NCI-H2107 treated with DMSO at 0.1 percent for 48 hours (cell line): ENCODE results near the gene FOSL1.
A peak's percentile ranks its signal among the peaks of the same experiment; 100 is the strongest.

Source experiments
- DNase-seq: peaks from one replicate; lab custom pipeline; 2025; ENCODE audit not compliant: unreplicated experiment; lab: John Stamatoyannopoulos, UW

The FOSL1 gene

GRCh38 chr11:65919573-65920371, 19.6 kb upstream of the FOSL1 start:
- no peak for DNase-seq

- peak; percentile 89 for DNase-seq
Observed at GRCh38 chr11:65919141-65919572, 19.0 kb upstream of the FOSL1 start, which contains the start of gene DRAP1. Gene DRAP1, plus strand, starts transcription at chr11:65919426. Its CDS starts 76 bp downstream, at chr11:65919502.

DNA sequence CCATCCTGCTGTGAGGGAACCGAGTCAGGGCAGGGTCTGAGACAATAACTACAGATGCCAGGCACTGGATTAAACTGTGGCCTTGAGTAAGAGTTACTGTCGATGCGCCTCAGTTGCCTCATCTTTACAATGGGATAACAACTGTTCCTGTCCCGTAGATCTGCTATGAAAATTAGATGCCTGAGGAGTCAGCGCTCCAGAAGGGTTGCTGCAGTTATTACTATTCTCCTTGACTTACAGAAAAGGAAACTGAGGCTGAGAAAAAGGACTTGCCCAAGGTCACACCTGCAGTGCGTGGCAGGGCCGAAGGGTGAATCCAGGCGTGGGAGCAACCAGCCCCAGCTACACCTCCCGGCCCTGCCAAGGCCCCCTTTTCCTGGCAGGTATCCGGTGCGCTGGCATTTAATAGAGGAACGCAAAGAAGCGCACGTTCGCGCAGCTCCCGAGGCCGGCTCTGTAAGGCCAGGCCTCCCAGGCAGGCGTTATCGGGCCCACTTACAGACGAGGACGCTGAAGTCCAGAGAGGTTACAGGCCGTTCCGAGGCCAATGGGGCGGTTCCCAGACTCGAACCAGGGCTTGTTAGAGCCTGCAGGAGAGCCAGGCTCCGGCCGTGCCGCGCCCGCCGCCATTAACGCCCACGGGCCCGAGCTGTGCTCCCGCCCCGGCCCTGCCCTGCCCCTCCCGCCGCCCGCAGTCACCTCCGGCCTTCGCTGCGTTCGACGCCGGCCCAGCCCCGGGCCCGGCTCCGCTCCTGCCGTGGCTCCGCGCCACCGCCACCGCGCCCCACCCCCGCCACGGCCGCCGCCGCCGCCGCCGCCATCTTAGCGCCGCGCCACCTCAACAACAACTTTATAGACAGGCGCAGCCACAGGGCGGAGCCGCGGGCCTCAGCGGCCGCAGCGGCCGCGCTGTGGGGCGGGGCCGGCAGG, 18.3 kb upstream of the FOSL1 start, which contains the start of gene C11orf68:
Gene C11orf68, minus strand, starts transcription at position 852 of the 930 bp plus-strand sequence. Its CDS starts 31 bp downstream, at position 821.
- DNase-seq: no peak

DNA sequence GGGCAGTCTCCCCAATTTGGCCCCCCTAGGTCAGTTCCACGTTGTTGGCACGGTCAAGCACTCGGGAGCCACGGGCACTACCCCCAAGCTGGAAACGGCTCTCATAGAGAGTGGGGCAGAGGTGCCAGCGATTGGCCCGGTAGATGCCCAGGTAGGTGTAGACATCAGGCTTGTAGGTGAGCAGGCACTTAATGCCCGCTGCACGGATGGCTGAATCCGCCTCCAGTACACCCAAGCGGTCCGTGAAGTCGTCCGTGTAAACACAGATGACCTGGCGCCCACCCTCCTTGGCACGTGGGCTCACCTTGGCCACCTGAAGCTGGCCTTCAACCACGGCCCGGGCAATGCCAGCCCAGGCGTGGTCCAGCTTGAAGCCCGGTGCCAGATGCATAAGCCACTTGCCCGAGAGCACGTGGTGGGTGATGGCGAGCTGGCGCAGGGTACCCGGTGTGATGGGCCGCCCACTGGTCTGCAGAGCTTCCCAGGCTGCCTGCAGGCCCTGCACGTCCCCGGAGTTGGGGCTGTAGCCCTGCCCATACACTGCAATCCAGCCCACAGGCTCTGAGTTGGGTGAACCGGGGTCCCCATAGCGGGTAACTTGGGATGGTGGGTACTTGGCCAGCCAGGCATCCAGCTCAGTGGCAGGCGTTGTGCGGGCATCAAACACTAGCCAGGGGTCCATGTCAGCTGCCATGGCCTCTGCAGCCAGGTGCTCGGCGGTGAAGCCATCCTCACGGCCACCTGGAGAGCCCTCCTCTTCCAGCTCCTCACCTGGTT, 17.4 kb upstream of the FOSL1 start:
- no peak for DNase-seq

- no peak for DNase-seq
Observed at GRCh38 chr11:65917077-65917433, 16.9 kb upstream of the FOSL1 start.

- no peak for DNase-seq
Observed at GRCh38 chr11:65916391-65916790, 16.2 kb upstream of the FOSL1 start.

DNA sequence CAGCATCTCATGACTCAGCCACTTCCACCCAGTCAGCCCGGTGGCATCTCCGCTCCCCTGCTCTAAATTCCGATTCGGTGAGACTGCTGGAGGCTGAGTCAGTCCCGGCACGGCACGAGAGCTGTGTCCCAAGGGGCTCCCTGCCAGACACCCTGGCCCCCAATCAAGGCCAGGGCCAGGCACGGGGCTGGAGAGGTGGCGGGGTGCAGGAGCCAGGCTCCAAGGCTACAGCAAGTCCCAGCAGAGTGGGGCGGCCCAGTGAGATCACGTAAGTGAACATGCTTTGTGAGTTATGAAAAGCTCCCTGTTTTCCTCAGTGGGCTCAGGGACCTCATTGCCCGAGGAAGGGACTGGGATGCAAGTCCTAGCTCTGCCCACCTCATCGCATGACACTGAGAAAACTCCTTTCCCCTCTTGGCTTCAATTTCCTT, 15.6 kb upstream of the FOSL1 start:
- DNase-seq: no peak

DNA sequence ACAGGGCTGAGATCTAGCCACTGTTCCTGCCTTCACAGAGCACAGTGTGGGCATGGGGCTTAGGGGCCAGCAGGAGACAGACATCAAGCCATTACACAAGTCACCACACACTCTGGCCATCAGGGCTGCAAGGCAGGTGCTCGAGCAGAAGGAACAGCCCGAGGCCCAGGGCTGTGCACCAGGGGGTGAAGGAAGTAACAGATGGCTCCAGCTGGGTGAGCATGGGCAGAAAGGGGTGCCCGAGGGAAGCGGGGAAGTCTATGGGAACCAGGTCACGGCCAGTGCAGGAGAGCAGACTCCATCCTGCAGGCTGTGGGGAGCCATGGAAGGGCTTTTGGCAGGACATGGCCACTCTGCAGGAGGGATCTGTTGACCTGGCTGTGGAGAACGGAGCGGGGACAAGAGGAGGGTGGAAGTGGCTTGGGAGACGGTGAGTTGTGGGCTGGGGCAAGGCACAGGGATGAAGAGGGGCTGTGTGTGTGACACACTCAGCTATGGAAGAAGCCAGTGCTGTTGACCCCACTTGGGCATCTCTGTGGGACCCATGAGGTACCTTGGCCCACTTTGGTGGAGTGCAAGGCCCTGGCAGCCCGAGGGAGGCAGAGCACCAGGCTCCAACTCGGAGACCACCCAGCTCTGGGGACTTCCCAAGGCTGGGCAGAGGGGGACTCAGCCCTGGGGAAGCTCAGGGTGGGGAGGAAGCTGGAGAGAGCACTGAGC, 15.1 kb upstream of the FOSL1 start:
- DNase-seq: no peak

- no peak for DNase-seq
Observed at GRCh38 chr11:65912845-65913244, 12.7 kb upstream of the FOSL1 start.

GRCh38 chr11:65911682-65912568, 11.7 kb upstream of the FOSL1 start:
- DNase-seq: peak; percentile 39

DNA sequence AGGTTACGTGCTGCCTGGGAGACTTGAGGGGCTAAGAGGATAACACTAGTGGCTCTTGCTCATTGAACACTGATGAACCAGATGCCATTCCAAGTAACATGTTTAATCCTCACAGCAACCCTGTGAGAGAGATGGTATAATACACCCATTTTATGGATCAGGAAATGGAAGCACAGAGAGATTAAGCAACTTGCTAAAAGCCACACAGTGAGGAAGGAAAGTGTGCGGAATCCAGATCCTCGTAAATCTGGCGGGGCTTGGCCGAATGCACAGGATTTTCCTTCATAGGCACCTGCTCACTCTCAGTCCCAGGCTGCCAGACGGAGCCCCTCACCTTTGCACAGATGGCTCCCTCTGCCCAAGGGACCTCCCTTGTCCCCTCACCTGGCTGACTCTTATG, 7.7 kb upstream of the FOSL1 start:
- no peak for DNase-seq

DNA sequence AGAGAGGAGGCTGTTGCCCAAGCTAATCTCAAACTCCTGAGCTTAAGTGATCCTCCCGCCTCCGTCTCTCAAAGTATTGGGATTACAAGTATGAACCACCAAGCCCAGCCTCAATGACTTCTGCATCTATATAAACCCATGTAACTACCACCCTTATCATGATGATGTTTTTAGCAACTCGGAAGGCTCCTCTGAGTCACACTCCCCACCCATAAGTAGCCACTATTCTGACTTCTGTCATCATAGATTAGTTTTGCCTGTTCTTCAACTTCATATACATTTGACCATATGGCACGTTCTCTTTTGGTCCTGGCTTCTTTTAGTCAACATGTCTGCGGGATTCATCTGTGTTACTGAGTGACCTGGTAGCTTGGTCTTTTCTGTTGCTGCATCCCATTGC, 6.4 kb upstream of the FOSL1 start:
- no peak for DNase-seq

- no peak for DNase-seq
Observed at GRCh38 chr11:65903715-65904114, 3.5 kb upstream of the FOSL1 start.

DNA sequence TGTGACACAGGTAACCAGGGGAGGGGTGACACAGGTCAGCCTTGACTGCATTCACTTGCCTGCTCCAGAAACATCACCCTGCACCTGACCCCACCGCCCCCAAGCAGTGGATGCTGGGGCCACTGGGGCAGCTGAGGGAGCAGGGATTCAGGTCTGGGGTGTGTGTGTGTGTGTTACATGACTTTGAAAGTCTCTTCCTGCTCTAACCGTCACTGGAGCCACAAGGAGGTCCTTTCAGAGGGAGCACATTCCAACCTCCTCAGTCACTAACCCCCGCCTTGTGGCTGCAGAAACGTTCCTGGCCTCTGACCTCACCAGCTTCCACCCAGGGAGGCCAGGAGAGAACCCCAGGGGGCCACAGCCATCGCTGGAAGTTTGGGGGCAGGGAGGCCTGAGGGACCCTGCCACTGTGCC, 2.9 kb upstream of the FOSL1 start:
- no peak for DNase-seq

GRCh38 chr11:65900899-65901180, 652 bp upstream of the FOSL1 start:
- no peak for DNase-seq

DNA sequence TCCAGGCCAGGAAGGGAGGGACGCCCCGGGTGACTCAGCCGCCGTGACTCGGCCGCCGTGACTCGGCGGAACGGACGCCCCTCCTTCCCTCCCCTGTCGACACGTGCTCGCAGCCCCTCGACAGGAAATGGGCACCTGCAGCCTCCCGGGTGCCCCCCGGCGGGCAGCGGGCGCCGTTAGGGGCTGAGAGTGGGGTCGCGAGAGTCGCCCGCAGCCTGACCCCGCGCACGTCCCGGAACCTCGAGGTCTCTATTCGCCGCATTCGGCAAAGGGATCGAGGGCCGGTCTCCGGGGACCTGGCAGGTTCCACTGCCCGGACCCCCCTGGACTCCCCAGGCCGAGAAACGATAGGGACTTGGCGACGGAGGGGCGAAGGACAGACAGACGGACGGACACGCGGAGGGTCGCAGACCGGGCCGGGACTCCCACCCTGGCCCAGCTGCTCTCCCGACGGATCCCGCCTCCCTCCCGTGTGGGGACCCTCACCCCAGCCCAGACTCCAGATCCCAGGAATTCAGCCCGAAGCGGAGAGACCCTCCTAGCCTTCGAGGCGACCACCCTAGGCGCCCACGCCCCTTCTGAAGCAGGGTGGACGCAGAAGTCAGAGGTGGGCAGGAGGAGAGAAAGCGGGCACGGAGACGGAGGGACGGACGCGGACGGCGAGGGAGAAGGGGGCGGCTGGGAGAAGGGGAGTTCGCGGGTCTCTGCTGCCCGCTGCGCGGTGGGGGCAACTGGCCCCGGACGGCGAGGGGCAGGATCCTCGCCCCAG, 648 bp downstream of the FOSL1 start:
- DNase-seq: no peak

- no peak for DNase-seq
Observed at GRCh38 chr11:65898656-65899355, 1.4 kb downstream of the FOSL1 start.

DNA sequence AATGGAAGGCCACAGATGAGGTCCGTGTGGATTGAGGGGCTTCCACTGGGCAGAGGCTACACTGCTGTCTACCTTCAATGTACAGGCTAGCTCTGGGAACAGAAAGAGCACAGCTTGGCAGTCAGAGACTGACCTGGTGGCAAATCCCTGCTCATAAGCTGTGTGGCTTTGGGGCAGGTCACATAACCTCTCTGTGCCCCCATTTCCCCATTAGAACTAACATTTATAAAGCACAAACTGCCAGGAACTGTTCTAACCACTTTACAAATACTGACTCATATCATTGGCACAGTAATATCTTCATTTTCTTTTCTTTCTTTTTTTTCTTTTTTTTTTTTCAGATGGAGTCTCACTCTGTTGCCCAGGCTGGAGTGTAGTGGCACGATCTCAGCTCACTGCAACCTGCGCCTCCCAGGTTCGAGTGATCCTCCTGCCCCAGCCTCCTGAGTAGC, 3.1 kb downstream of the FOSL1 start:
- no peak for DNase-seq
